Esophagus muscularis mucosa (tissue), 4 donors: ENCODE measurements around the gene ERMAP. TPM values are rescaled to one million over a fixed set of nuclear protein-coding genes. Genes with fewer than 3 reads are reported as not detected.

Experiments
- DNase-seq: peaks from one replicate; pipeline ENCODE4 v3.0.0-alpha.2; 2017; ENCODE audit errors: extremely low spot score
- H3K27ac ChIP-seq, 4 donors: fragments of 200-600 bp; sonication (generic); replicated peaks in 1 of 4; 1 replicate in 3 of 4; 2 replicates in 1 of 4; pipeline ENCODE4 v1.5.1; 2016 to 2019; ENCODE audit warnings: mild to moderate bottlenecking in 1 of 4
- H3K27me3 ChIP-seq, 4 donors: fragments of 200-600 bp; sonication (generic); one replicate each; pipeline versions ENCODE4 v1.5.1 to v1.6.0; 2016 to 2019
- H3K36me3 ChIP-seq, 4 donors: fragments of 200-600 bp; sonication (generic); one replicate each; pipeline ENCODE4 v1.5.1; 2016 to 2019
- H3K4me1 ChIP-seq, 4 donors: fragments of 200-600 bp; sonication (generic); one replicate each; pipeline ENCODE4 v1.5.1; 2016 to 2019
- H3K4me3 ChIP-seq, 4 donors: fragments of 200-600 bp; sonication (generic); 1 replicate in 2 of 4; 2 replicates in 2 of 4; pipeline ENCODE4 v1.5.1; 2016 to 2019; ENCODE audit warnings: mild to moderate bottlenecking in 4 of 4, moderate library complexity in 1 of 4
- H3K9me3 ChIP-seq, 4 donors: fragments of 200-600 bp; sonication (generic); 1 replicate in 3 of 4; 2 replicates in 1 of 4; pipeline ENCODE4 v1.5.1; 2016 to 2019
- CTCF ChIP-seq, 3 experiments: fragments of 200-600 bp in 2 of 3; fragments of 450-650 bp in 1 of 3; sonication (generic) in 2 of 3; IDR thresholded peaks; one replicate each; pipeline ENCODE4 v1.5.1; 2017 to 2019; ENCODE audit warnings: antibody characterized with exemption in 3 of 3, mild to moderate bottlenecking in 2 of 3, moderate library complexity in 1 of 3
- EP300 ChIP-seq: sonication (generic); formaldehyde crosslinking; IDR thresholded peaks from one replicate; pipeline ENCODE4 v1.6.1; 2017; ENCODE audit warnings: antibody characterized with exemption
- POLR2A ChIP-seq: fragments of 450-650 bp; IDR thresholded peaks from one replicate; pipeline ENCODE4 v1.6.1; 2017; ENCODE audit warnings: antibody characterized with exemption, moderate library complexity, mild to moderate bottlenecking, low read depth
- POLR2AphosphoS5 ChIP-seq, 2 donors: sonication (generic); formaldehyde crosslinking; IDR thresholded peaks; one replicate each; pipeline ENCODE4 v1.6.1; 2017; ENCODE audit warnings: antibody characterized with exemption in 2 of 2
- WGBS: methylation state at CpG from one replicate; pipeline ENCODE4 v1.1.5; 2018; 5-methylcytosine and 5-hydroxymethylcytosine counted together
- intact Hi-C: fragments of 100-400 bp; cut with DNase I; formaldehyde crosslinking; loops from one replicate; pipeline ENCODE4 v1.15.1; 2023
- total RNA-seq, 4 donors: library from RNA; depleted of rRNA; stranded (reverse); fragments of >200 nt; gene quantifications; one replicate each; pipeline versions ENCODE4 v1.1.0 to v1.2.1, GENCODE V29; 2016

Gene ERMAP
- total RNA-seq, 4 donors from 2014 or later, result 5.8 to 14.1 (median 9.1) TPM

- intact Hi-C loops, result no loop called here
- no peak overlapping the region for H3K27ac ChIP-seq
- peaks cover 20 to 48% (median 46%) of the 10 kb centered on the region in 4 donors for H3K36me3 ChIP-seq
- H3K4me3 ChIP-seq, result no peak overlapping the region
- peaks cover 16 to 22% (median 19%) of the 10 kb centered on the region in 4 donors for H3K4me1 ChIP-seq
- no peak for DNase-seq
- WGBS, result 53% methylated on average over 2 of the region's 2 CpGs
- no peaks in the 10 kb centered on the region for H3K9me3 ChIP-seq
- no peaks in the 10 kb centered on the region for H3K27me3 ChIP-seq
- no peak for TF ChIP-seq POLR2AphosphoS5 (IDR thresholded peaks at IDR 0.05)
- TF ChIP-seq EP300, result no peak
Observed at GRCh38 chr1:42773420-42773819, 43.5 kb upstream of the ERMAP start.

GRCh38 chr1:42774928-42775526 lies 41.9 kb upstream of the ERMAP start:
- TF ChIP-seq POLR2AphosphoS5 (IDR thresholded peaks at IDR 0.05) (no peak), POLR2A (no peak), CTCF (IDR thresholded peaks at IDR 0.05) (no peak), EP300 (no peak)
- H3K4me1 ChIP-seq, result peaks cover under 1 to 6% (median 5%) of the 10 kb centered on the region in 4 donors
- intact Hi-C loops, result loop anchor here (5.0 kb wide), 1 partner anchor 297 kb away; no protein-coding TSS in a partner anchor
- H3K9me3 ChIP-seq, result no peaks in the 10 kb centered on the region
- H3K4me3 ChIP-seq, result no peak overlapping the region
- H3K27ac ChIP-seq, result no peak overlapping the region
- DNase-seq, result no peak
- 88% methylated on average over 5 of the region's 5 CpGs for WGBS
- H3K36me3 ChIP-seq, result peaks cover 20 to 63% (median 48%) of the 10 kb centered on the region in 4 donors
- H3K27me3 ChIP-seq, result no peaks in the 10 kb centered on the region

DNA sequence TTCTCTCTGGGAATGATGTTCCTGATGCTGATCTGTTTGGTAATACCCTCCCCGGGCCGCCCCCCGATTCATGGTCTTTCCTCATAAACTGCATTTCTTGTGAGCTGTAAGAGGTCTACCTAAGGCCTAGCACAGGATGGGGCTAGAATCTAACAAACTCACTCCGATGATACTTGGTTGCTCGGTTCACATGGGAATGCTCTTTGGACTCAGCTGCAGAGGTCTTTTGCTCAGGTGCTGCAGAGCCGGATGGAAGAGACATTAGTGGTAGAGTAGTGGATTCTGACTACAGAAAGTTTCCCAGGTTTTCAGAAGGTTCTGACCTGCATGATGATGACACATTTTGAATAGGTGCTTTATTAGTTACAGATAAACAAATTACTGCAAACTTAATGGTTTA lies 40.4 kb upstream of the ERMAP start:
- intact Hi-C loops, result loop anchor here (5.0 kb wide), 1 partner anchor 296 kb away; no protein-coding TSS in a partner anchor
- Histone ChIP-seq H3K27ac (no peak overlapping the region), H3K9me3 (no peaks in the 10 kb centered on the region), H3K36me3 (peaks cover 27 to 78% (median 57%) of the 10 kb centered on the region in 4 donors), H3K4me3 (no peak overlapping the region), H3K27me3 (no peaks in the 10 kb centered on the region), H3K4me1 (no peaks in the 10 kb centered on the region)
- TF ChIP-seq CTCF (IDR thresholded peaks at IDR 0.05) (no peak), POLR2AphosphoS5 (IDR thresholded peaks at IDR 0.05) (no peak), EP300 (no peak), POLR2A (no peak)
- WGBS, result 97% methylated on average over 6 of the region's 6 CpGs
- no peak for DNase-seq

- peak; percentile 41 to 56 (median 53) for TF ChIP-seq CTCF (IDR thresholded peaks at IDR 0.05)
- no peak for TF ChIP-seq POLR2AphosphoS5 (IDR thresholded peaks at IDR 0.05)
- H3K36me3 ChIP-seq, result peaks cover 27 to 87% (median 60%) of the 10 kb centered on the region in 4 donors
- DNase-seq, result no peak
Observed at GRCh38 chr1:42777852-42778251, 39.1 kb upstream of the ERMAP start.

DNA sequence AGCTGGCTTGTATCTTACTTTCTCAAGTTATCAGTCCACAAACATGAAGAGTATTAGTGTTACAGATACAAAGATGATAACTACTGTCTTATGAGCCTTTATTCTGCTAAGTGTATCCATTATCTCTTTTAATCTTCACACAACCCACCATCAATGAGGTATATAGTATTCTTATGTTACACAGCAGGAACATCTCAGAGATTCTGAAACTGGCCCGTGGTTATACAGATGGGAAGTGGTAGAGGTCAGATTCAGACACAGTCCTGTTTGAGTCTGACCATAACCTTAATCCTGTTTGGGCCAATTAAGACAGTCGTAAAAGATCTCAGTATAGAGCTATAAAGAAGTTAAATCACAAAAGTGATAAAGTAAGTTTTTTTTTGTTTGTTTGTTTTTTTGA lies 37.2 kb upstream of the ERMAP start:
- Histone ChIP-seq H3K27ac (no peak overlapping the region), H3K9me3 (no peaks in the 10 kb centered on the region), H3K4me3 (no peak overlapping the region), H3K36me3 (peaks cover 23 to 75% (median 46%) of the 10 kb centered on the region in 4 donors), H3K4me1 (peaks cover under 1 to 3% (median 2%) of the 10 kb centered on the region in 4 donors), H3K27me3 (no peaks in the 10 kb centered on the region)
- 86% methylated on average over 2 of the region's 2 CpGs for WGBS
- TF ChIP-seq EP300, result no peak
- TF ChIP-seq CTCF (IDR thresholded peaks at IDR 0.05), result no peak
- no peak for TF ChIP-seq POLR2AphosphoS5 (IDR thresholded peaks at IDR 0.05)
- no peak for TF ChIP-seq POLR2A
- intact Hi-C loops, result loop anchor here (5.0 kb wide), 1 partner anchor 293 kb away; no protein-coding TSS in a partner anchor
- no peak for DNase-seq

More at GRCh38 chr1:42777852-42778251, 39.1 kb upstream of the ERMAP start:
- H3K9me3 ChIP-seq, result no peaks in the 10 kb centered on the region
- intact Hi-C loops, result loop anchor here (5.0 kb wide), 1 partner anchor 294 kb away; no protein-coding TSS in a partner anchor
- no peaks in the 10 kb centered on the region for H3K4me1 ChIP-seq
- H3K4me3 ChIP-seq, result no peak overlapping the region
- no peak overlapping the region for H3K27ac ChIP-seq
- H3K27me3 ChIP-seq, result no peaks in the 10 kb centered on the region
